ENCODE data around the gene FIBCD1. TPM values are rescaled to one million over a fixed set of nuclear protein-coding genes. Genes with fewer than 3 reads are reported as not detected.

FIBCD1 gene
- total RNA-seq, 2 donors from 2014 or later: 0.20 to 4.6 TPM

GRCh38 chr9:130963916-130964315, 24.9 kb upstream of the FIBCD1 start:
- Histone ChIP-seq H3K36me3 (no peaks in the 10 kb centered on the region), H3K4me3 (no peak overlapping the region), H3K4me1 (peaks cover 0 to 10% of the 10 kb centered on the region in 2 donors), H3K9me3 (peaks cover 0 to 8% of the 10 kb centered on the region in 2 donors), H3K27me3 (no peaks in the 10 kb centered on the region), H3K27ac (no peak overlapping the region)
- TF ChIP-seq CTCF (IDR thresholded peaks at IDR 0.05): no peak
- no peak for DNase-seq (ENCODE audit: low spot score)

- H3K9me3 ChIP-seq: peaks cover 0 to 8% of the 10 kb centered on the region in 2 donors
- no peaks in the 10 kb centered on the region for H3K36me3 ChIP-seq
- TF ChIP-seq CTCF (IDR thresholded peaks at IDR 0.05): no peak
- no peak for DNase-seq (ENCODE audit: low spot score)
- no peak overlapping the region for H3K4me3 ChIP-seq
- peaks cover 0 to 10% of the 10 kb centered on the region in 2 donors for H3K4me1 ChIP-seq
- no peak overlapping the region for H3K27ac ChIP-seq
- no peaks in the 10 kb centered on the region for H3K27me3 ChIP-seq
Measured at GRCh38 chr9:130963337-130963908, 24.4 kb upstream of the FIBCD1 start.

- Histone ChIP-seq H3K27ac (no peak overlapping the region), H3K27me3 (no peaks in the 10 kb centered on the region), H3K4me3 (no peak overlapping the region), H3K36me3 (no peaks in the 10 kb centered on the region), H3K4me1 (peaks cover 0 to 10% of the 10 kb centered on the region in 2 donors), H3K9me3 (peaks cover 0 to 8% of the 10 kb centered on the region in 2 donors)
- peak; percentile 73 for DNase-seq (ENCODE audit: low spot score)
- TF ChIP-seq CTCF (IDR thresholded peaks at IDR 0.05): no peak
Measured at GRCh38 chr9:130962418-130963316, 23.6 kb upstream of the FIBCD1 start.

DNA sequence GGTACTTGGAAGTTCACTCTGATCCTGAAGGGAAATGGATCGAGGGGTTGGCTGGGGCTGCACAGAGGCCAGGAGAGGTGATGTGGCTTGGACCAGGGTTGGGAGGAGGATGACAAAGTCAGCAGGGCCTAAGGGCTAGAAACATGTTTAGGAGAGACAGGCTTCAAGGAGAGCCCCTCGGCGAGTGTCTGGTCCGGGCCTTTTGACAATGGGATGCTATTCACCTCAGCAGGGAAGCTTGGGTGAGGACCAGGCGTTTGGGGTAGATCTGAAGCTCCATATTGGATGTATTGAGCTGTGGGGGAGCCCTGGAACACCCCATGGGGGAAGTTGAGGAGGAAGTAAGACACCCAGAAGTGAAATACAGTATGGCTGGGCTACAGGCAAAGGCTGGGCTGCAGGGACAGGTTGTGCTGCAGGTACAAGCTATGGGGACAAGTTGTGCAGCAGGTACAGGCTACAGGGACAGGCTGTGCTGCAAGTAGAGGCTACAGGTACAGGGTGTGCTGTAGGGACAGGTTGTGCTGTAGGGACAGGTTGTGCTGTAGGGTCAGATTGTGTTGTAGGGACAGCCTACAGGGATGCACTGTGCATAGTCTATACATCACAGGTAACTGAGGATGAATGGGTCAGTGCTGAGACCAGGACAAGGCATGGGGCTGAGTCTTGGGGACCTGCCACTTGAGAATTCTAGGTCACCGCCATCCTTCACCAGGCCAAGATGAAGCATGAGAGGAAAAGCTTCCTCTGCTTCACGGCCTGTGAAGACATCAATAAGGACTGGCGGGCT, 22.7 kb upstream of the FIBCD1 start:
- no peak overlapping the region for H3K27ac ChIP-seq
- TF ChIP-seq CTCF (IDR thresholded peaks at IDR 0.05): no peak

DNA sequence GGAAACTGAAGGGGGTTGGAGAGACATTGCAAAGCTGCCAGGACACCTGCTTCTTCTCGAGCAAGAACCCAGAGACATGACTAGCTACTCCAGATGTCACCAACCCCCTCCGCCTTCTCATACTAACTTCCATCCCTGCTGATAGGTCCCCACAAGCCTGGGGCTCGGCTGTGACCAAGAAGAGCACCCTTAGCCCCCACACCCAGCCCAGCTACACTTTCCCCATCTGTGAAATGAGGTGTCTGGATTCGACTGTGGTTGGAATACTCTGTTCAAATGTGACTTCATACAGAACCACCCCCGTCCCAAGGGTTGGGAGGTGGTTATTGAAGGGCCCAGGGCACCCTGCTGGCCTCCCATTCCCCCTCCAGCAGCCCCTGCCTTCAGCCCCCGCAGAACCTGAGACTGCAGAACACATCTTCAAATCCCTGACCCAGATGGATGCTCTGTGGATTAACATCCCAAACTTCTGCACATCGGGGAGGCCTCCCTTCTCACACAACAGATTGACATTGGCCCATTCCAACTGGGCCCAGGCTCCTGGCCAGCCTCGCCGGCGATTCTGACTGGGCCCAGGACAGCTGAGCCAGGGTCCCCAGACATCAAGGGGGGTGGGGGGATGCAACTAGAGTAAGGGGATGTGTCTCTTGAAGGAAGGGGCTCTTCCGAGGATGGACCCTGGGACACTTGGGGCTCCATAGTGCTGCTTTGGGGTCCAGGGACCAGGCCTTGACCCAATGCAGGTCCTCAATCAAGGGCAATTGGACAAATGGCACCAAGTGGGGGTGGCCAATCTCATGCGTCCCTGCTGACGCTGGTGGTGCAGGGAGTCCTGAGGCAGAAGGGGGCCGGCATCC, 21.7 kb upstream of the FIBCD1 start:
- Histone ChIP-seq H3K36me3 (no peaks in the 10 kb centered on the region), H3K9me3 (peaks cover 0 to 8% of the 10 kb centered on the region in 2 donors), H3K27ac (no peak overlapping the region), H3K4me1 (peaks cover 0 to 10% of the 10 kb centered on the region in 2 donors), H3K4me3 (no peak overlapping the region), H3K27me3 (no peaks in the 10 kb centered on the region)
- DNase-seq (ENCODE audit: low spot score): no peak
- no peak for TF ChIP-seq CTCF (IDR thresholded peaks at IDR 0.05)

More for the DNA sequence above, 22.7 kb upstream of the FIBCD1 start:
- Histone ChIP-seq H3K36me3 (no peaks in the 10 kb centered on the region), H3K4me1 (peaks cover 0 to 10% of the 10 kb centered on the region in 2 donors), H3K27me3 (no peaks in the 10 kb centered on the region), H3K4me3 (no peak overlapping the region), H3K9me3 (peaks cover 0 to 8% of the 10 kb centered on the region in 2 donors)
- no peak for DNase-seq (ENCODE audit: low spot score)
